RWPE2 (cell line): Measurements from ENCODE around the gene TMX4.

ENCODE experiments used
- ATAC-seq: fragments of 200-7000 bp; cut with Tn5 transposase; 3 replicates; pipeline ENCODE4 v1.9.1; 2021; ENCODE audit warnings: low read depth
- DNase-seq: peaks from one replicate; pipeline ENCODE4 v3.0.0-alpha.2; 2020; ENCODE audit warnings: low spot score
- H3K27ac ChIP-seq: fragments of 450-650 bp; 2 replicates; pipeline ENCODE4 v1.5.1; 2017; ENCODE audit warnings: mild to moderate bottlenecking; ENCODE audit not compliant: poor library complexity, severe bottlenecking
- H3K27me3 ChIP-seq: fragments of 250-450 bp; sonication (Bioruptor Pico); 2 replicates; pipeline ENCODE4 v1.5.1; 2021; ENCODE audit warnings: mild to moderate bottlenecking, moderate library complexity; ENCODE audit not compliant: insufficient read depth, poor library complexity, severe bottlenecking
- H3K36me3 ChIP-seq: fragments of 250-450 bp; sonication (Bioruptor Pico); 2 replicates; pipeline ENCODE4 v1.5.1; 2020; ENCODE audit warnings: low read depth, mild to moderate bottlenecking, moderate library complexity
- H3K4me1 ChIP-seq: fragments of 250-450 bp; sonication (Bioruptor Pico); 2 replicates; pipeline ENCODE4 v1.5.1; 2021; ENCODE audit warnings: mild to moderate bottlenecking, moderate library complexity; ENCODE audit not compliant: insufficient read depth, poor library complexity, severe bottlenecking
- H3K4me3 ChIP-seq: fragments of 250-450 bp; sonication (Bioruptor Pico); 2 replicates; pipeline ENCODE4 v1.5.1; 2021; ENCODE audit warnings: mild to moderate bottlenecking, moderate library complexity; ENCODE audit not compliant: severe bottlenecking
- H3K9me3 ChIP-seq: fragments of 250-450 bp; sonication (Bioruptor Pico); 2 replicates; pipeline ENCODE4 v1.5.1; 2021; ENCODE audit warnings: mild to moderate bottlenecking, moderate library complexity; ENCODE audit not compliant: severe bottlenecking
- TF ChIP-seq, protein P1 (sequence below): fragments of 450-650 bp; IDR thresholded peaks from one replicate; pipeline ENCODE4 v1.5.1; 2017; ENCODE audit warnings: mild to moderate bottlenecking, moderate library complexity; ENCODE audit not compliant: poor library complexity, severe bottlenecking

Gene TMX4

DNA sequence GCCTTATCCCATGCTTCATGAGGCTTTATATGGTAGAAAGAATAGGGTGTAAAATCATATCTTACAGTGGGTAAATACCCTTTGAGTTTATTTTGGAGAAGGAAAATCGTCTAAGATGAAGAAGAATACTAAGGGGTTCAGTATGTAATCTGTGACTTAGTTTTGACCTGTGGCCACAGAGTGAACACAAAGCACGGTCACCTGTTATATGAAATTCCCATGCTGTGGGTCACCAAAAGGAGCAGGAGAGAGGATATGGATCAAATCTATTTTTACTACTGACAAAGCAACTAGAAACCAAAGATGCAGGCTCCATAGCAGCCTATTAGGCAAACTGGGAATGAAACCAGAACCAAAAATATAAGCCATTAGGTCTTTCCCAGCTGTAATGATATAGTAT lies 75.7 kb downstream of the TMX4 start:
- Histone ChIP-seq H3K9me3 (no peaks in the 10 kb centered on the region), H3K27me3 (peaks cover 11% of the 10 kb centered on the region), H3K36me3 (no peaks in the 10 kb centered on the region), H3K27ac (no peak overlapping the region), H3K4me1 (no peaks in the 10 kb centered on the region), H3K4me3 (no peak overlapping the region)
- no peak for ATAC-seq
- DNase-seq: no peak
- TF ChIP-seq, protein P1, sequence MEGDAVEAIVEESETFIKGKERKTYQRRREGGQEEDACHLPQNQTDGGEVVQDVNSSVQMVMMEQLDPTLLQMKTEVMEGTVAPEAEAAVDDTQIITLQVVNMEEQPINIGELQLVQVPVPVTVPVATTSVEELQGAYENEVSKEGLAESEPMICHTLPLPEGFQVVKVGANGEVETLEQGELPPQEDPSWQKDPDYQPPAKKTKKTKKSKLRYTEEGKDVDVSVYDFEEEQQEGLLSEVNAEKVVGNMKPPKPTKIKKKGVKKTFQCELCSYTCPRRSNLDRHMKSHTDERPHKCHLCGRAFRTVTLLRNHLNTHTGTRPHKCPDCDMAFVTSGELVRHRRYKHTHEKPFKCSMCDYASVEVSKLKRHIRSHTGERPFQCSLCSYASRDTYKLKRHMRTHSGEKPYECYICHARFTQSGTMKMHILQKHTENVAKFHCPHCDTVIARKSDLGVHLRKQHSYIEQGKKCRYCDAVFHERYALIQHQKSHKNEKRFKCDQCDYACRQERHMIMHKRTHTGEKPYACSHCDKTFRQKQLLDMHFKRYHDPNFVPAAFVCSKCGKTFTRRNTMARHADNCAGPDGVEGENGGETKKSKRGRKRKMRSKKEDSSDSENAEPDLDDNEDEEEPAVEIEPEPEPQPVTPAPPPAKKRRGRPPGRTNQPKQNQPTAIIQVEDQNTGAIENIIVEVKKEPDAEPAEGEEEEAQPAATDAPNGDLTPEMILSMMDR: no peak

DNA sequence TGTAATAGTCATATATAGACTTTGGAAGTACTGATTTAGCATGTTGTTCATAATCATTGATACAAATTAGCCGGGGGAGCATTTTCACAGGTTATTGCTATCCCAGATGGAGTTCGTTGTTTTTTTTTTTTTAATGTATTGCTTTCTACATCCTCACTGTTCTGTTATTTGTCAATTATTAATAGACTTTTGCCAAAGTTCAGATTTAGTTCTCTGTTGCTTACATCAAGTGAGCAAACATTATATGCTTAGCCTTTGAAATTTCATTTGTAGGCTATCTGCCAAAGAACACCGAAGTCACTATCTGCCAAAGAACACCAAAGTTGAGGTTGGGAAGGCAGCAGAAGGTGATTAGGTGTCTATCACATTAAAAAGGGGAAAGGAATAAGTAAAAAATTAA lies 79.2 kb downstream of the TMX4 start, which contains the start of gene HAO1:
TSS of gene HAO1 (minus strand) at position 118 of the 400 bp plus-strand sequence. CDS start at position 82, 36 bp downstream.
- H3K4me1 ChIP-seq: no peaks in the 10 kb centered on the region
- TF ChIP-seq, protein P1: no peak
- H3K9me3 ChIP-seq: no peaks in the 10 kb centered on the region
- ATAC-seq: no peak
- DNase-seq: no peak
- no peaks in the 10 kb centered on the region for H3K36me3 ChIP-seq
- H3K27ac ChIP-seq: no peak within 1 kb of the TSS
- no peak within 1 kb of the TSS for H3K4me3 ChIP-seq
- H3K27me3 ChIP-seq: no peaks in the 10 kb centered on the region

DNA sequence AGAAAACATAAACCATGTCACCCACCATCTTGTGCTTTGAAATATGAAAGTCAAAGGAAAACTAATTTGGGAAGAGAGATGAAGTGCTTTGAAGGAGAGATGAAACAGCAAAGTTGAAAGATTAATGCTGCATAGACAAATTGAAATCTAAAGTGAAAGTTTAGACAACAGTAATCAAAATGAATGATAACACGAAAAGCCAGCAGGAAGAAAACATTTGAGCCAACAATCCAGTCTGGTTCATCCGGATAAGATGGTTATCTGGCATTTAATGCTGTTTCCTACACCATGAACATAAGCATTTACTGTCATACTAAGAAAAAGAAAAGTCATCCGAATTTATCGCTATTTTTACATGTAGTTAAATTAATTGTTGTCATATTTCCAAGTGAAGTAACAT lies 79.9 kb downstream of the TMX4 start:
- TF ChIP-seq, protein P1: no peak
- Histone ChIP-seq H3K9me3 (no peaks in the 10 kb centered on the region), H3K36me3 (no peaks in the 10 kb centered on the region), H3K27me3 (no peaks in the 10 kb centered on the region), H3K4me1 (no peaks in the 10 kb centered on the region), H3K4me3 (no peak overlapping the region), H3K27ac (no peak overlapping the region)
- no peak for DNase-seq
- no peak for ATAC-seq

DNA sequence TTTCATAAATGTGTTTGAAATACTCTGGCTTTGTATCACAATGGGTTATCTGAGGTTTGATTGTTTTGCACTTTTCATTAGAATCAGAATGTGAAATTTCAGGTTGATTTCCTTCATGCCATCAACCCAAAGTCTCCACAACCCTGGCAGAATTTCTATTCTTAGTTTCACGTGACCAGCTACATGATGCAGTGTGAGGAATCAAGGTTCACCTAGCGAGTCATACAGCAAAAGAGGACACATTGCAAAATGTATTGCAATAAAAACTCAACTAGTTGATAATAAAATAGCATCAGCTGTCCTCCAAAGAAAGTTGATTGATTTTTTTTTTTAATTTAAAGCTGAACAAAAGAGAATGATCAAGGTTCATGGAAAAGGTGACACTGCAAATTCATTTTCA lies 81.5 kb downstream of the TMX4 start:
- TF ChIP-seq, protein P1: no peak
- ATAC-seq (no peak), DNase-seq (no peak)
- Histone ChIP-seq H3K9me3 (no peaks in the 10 kb centered on the region), H3K27ac (no peak overlapping the region), H3K4me3 (no peak overlapping the region), H3K27me3 (no peaks in the 10 kb centered on the region), H3K4me1 (no peaks in the 10 kb centered on the region), H3K36me3 (no peaks in the 10 kb centered on the region)

DNA sequence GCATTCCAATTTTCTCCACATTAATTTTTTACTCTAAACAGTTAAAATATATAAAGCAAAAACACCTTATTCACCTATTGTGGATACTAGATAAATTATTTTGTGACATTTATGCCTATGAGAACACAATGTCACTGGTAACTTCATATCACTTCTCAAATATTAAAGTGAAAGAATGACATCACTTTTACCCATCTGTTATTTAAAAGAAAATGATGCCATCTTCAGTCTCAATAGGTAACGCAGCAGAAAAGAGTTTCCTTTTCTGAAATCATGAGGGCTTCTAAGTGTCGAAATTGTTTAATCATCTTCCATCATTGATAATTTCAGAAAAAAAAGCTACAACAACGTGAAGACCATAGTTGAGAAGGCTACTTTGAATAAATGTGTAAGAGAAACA lies 82.2 kb downstream of the TMX4 start:
- ATAC-seq (no peak), DNase-seq (no peak)
- TF ChIP-seq, protein P1: no peak
- Histone ChIP-seq H3K4me3 (no peak overlapping the region), H3K36me3 (no peaks in the 10 kb centered on the region), H3K27ac (no peak overlapping the region), H3K27me3 (no peaks in the 10 kb centered on the region), H3K4me1 (no peaks in the 10 kb centered on the region), H3K9me3 (no peaks in the 10 kb centered on the region)
